Stimulated activated CD8-positive, alpha-beta memory T cell treated with anti-CD3 and anti-CD28 coated beads, Interleukin-15, amount 100 ng/mL, for 1 hour (primary cell): Measurements from ENCODE around the gene USP31.
"Not testable (repeated sequence)": the region's sequence is repeated elsewhere in the genome, so short reads cannot be mapped to it uniquely, and the experiment has no call there.

ENCODE experiments used
- DNase-seq: peaks from one replicate; pipeline ENCODE4 v3.0.0-alpha.2; 2020; ENCODE audit warnings: low read depth

Gene USP31

GRCh38 chr16:23096450-23096849 is 52.8 kb downstream of the USP31 start:
- not testable (repeated sequence) for DNase-seq

- DNase-seq, result not testable (repeated sequence)
These were observed 55.1 kb downstream of the USP31 start for GRCh38 chr16:23094136-23094535.

- no peak for DNase-seq
These were observed 56.5 kb downstream of the USP31 start for GRCh38 chr16:23092801-23093117.

- no peak for DNase-seq
These were observed 57.0 kb downstream of the USP31 start for GRCh38 chr16:23092072-23092800.

GRCh38 chr16:23089111-23089510 is 60.1 kb downstream of the USP31 start:
- no peak for DNase-seq

- no peak for DNase-seq
These were observed 61.2 kb downstream of the USP31 start for GRCh38 chr16:23088018-23088417.

GRCh38 chr16:23085949-23086348 is 63.3 kb downstream of the USP31 start:
- DNase-seq, result no peak

GRCh38 chr16:23082161-23082788 is 67.0 kb downstream of the USP31 start:
- DNase-seq, result no peak

- DNase-seq, result no peak
These were observed 67.6 kb downstream of the USP31 start for GRCh38 chr16:23081675-23082119.

GRCh38 chr16:23080747-23081146 is 68.5 kb downstream of the USP31 start:
- no peak for DNase-seq

GRCh38 chr16:23080329-23080728 is 68.9 kb downstream of the USP31 start:
- DNase-seq, result no peak

- no peak for DNase-seq
These were observed 69.5 kb downstream of the USP31 start for GRCh38 chr16:23079675-23080301.

GRCh38 chr16:23074423-23074822 is 74.8 kb downstream of the USP31 start:
- DNase-seq, result no peak

- no peak for DNase-seq
These were observed 76.3 kb downstream of the USP31 start for GRCh38 chr16:23072769-23073549.

GRCh38 chr16:23072084-23072599 is 77.1 kb downstream of the USP31 start:
- no peak for DNase-seq

- DNase-seq, result no peak
These were observed 77.8 kb downstream of the USP31 start for GRCh38 chr16:23071196-23072083.

- no peak for DNase-seq
These were observed 79.4 kb downstream of the USP31 start for GRCh38 chr16:23069844-23070243.

GRCh38 chr16:23068079-23068736 is 81.0 kb downstream of the USP31 start:
- DNase-seq, result no peak

GRCh38 chr16:23066676-23067075 is 82.6 kb downstream of the USP31 start:
- DNase-seq, result no peak

GRCh38 chr16:23064639-23065038 is 84.6 kb downstream of the USP31 start:
- DNase-seq, result no peak

GRCh38 chr16:23062524-23062923 is 86.7 kb downstream of the USP31 start:
- no peak for DNase-seq
